ENCODE results near the gene SPECC1L.
A peak's percentile ranks its signal among the peaks of the same experiment; 100 is the strongest.
"Not testable (repeated sequence)": the region's sequence is repeated elsewhere in the genome, so short reads cannot be mapped to it uniquely, and the experiment has no call there.

Gene SPECC1L

GRCh38 chr22:24247564-24248344 lies 22.9 kb upstream of the SPECC1L start:
- DNase-seq: peak; percentile 58

GRCh38 chr22:24248611-24249010 lies 22.0 kb upstream of the SPECC1L start:
- not testable (repeated sequence) for DNase-seq

- DNase-seq: not testable (repeated sequence)
Observed at GRCh38 chr22:24249413-24249812, 21.2 kb upstream of the SPECC1L start.

- DNase-seq: not testable (repeated sequence)
Observed at GRCh38 chr22:24251286-24251685, 19.3 kb upstream of the SPECC1L start.

GRCh38 chr22:24253126-24253525 lies 17.5 kb upstream of the SPECC1L start:
- DNase-seq: not testable (repeated sequence)

GRCh38 chr22:24256136-24256535 lies 14.5 kb upstream of the SPECC1L start:
- DNase-seq: not testable (repeated sequence)

- not testable (repeated sequence) for DNase-seq
Observed at GRCh38 chr22:24256736-24257135, 13.9 kb upstream of the SPECC1L start.

GRCh38 chr22:24259459-24259858 lies 11.2 kb upstream of the SPECC1L start:
- peak; percentile 19 for DNase-seq

GRCh38 chr22:24262185-24262749 lies 8.4 kb upstream of the SPECC1L start:
- DNase-seq: not testable (repeated sequence)

- DNase-seq: not testable (repeated sequence)
Observed at GRCh38 chr22:24263479-24263878, 7.2 kb upstream of the SPECC1L start.

GRCh38 chr22:24264329-24264896 lies 6.2 kb upstream of the SPECC1L start:
- not testable (repeated sequence) for DNase-seq

- no peak for DNase-seq
Observed at GRCh38 chr22:24265734-24266133, 4.9 kb upstream of the SPECC1L start.

- not testable (repeated sequence) for DNase-seq
Observed at GRCh38 chr22:24266495-24266894, 4.1 kb upstream of the SPECC1L start.

GRCh38 chr22:24271386-24271854 lies 789 bp downstream of the SPECC1L start:
- no peak for DNase-seq

- not testable (repeated sequence) for DNase-seq
Observed at GRCh38 chr22:24273031-24273430, 2.4 kb downstream of the SPECC1L start.

- DNase-seq: not testable (repeated sequence)
Observed at GRCh38 chr22:24273906-24274305, 3.3 kb downstream of the SPECC1L start.

- not testable (repeated sequence) for DNase-seq
Observed at GRCh38 chr22:24274696-24275405, 4.2 kb downstream of the SPECC1L start.

GRCh38 chr22:24280363-24280762 lies 9.7 kb downstream of the SPECC1L start:
- DNase-seq: not testable (repeated sequence)

GRCh38 chr22:24282401-24282800 lies 11.8 kb downstream of the SPECC1L start:
- DNase-seq: no peak

- no peak for DNase-seq
Observed at GRCh38 chr22:24284747-24285203, 14.1 kb downstream of the SPECC1L start.

GRCh38 chr22:24285245-24285644 lies 14.6 kb downstream of the SPECC1L start:
- DNase-seq: no peak

- not testable (repeated sequence) for DNase-seq
Observed at GRCh38 chr22:24287212-24287611, 16.6 kb downstream of the SPECC1L start.

- not testable (repeated sequence) for DNase-seq
Observed at GRCh38 chr22:24287801-24288200, 17.2 kb downstream of the SPECC1L start.
